22Rv1 (cell line): ENCODE results near the gene TGFBR2.

Experiments used
- CTCF ChIP-seq: fragments of 450-650 bp; IDR thresholded peaks from 2 replicates; pipeline ENCODE4 v1.5.1; 2017; ENCODE audit warnings: mild to moderate bottlenecking
- ZFX ChIP-seq: fragments of 450-650 bp; IDR thresholded peaks from 2 replicates; pipeline ENCODE4 v1.6.1; 2017; ENCODE audit warnings: antibody characterized with exemption, borderline replicate concordance

DNA sequence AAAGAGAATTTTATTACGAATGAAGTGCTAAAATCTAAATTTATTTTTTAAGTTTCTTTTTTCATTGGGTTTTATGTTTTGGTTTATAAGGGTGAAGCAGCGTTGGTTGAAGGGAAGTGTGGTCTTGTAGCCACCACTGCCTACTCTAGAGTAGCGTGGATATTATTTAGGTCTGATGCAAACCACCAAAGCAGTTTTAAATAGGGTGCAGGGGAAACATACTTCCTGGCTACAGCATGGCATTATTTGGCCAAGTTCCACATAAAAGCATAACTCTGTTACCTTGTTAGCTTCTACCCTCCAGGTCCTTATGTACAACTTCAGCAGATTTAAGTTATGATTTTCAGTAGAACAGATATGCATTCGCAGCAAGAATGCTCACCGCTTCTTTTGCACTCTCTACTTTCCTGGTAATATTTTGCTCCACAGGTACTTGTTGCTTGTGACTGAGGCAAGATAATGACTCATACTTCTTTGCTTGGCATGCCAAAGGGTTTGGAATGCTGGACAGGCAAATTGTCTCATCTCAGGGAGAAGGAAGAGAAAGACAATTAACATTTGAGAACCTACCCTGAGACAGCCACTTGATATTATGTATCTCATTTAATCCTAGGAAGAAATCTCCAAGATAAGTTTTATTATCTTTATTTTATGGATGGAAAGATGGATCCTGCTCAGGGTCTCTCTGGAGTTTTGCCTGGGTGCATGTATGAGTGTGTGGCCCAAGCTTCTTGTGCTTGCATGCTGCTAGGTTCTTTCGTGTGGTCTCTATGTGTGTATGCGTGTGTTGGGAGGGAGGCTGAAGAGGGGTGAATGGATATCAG is 5.4 kb downstream of the TGFBR2 start:
- TF ChIP-seq CTCF (no peak), ZFX (no peak)
